ENCODE measurements around the gene MXD3.

The MXD3 gene

GRCh38 chr5:177357146-177357458 lies 45.4 kb upstream of the MXD3 start:
- TF ChIP-seq CTCF (IDR thresholded peaks at IDR 0.05; ENCODE audit: insufficient read depth, low read length, missing control alignments) = no peak
- POLR2A ChIA-PET = no interaction called here
- H3K4me3 ChIP-seq (ENCODE audit: low read depth, low read length) = no peak overlapping the region
- DNase-seq (ENCODE audit: low read depth, low spot score) = no peak
- CTCF ChIA-PET = no interaction called here

- ChIA-PET CTCF (interaction anchor here (0.9 to 6.9 kb wide), 3 partner anchors 13 to 245 kb away, joined by 3 to 58 read pairs (median 3); no protein-coding TSS in a partner anchor), POLR2A (no interaction called here)
- H3K4me3 ChIP-seq (ENCODE audit: low read depth, low read length) = no peak overlapping the region
- TF ChIP-seq CTCF (IDR thresholded peaks at IDR 0.05; ENCODE audit: insufficient read depth, low read length, missing control alignments) = no peak
- no peak for DNase-seq (ENCODE audit: low read depth, low spot score)
These were observed 45.0 kb upstream of the MXD3 start for GRCh38 chr5:177356746-177357145.

- DNase-seq (ENCODE audit: low read depth, low spot score) = no peak
- no peak overlapping the region for H3K4me3 ChIP-seq (ENCODE audit: low read depth, low read length)
- TF ChIP-seq CTCF (IDR thresholded peaks at IDR 0.05; ENCODE audit: insufficient read depth, low read length, missing control alignments) = no peak
- CTCF ChIA-PET = interaction anchor here (0.9 to 6.9 kb wide), 3 partner anchors 14 to 244 kb away, joined by 3 to 58 read pairs (median 3); no protein-coding TSS in a partner anchor
- POLR2A ChIA-PET = no interaction called here
These were observed 44.1 kb upstream of the MXD3 start for GRCh38 chr5:177355868-177356168.

GRCh38 chr5:177355162-177355867 lies 43.6 kb upstream of the MXD3 start:
- DNase-seq (ENCODE audit: low read depth, low spot score) = no peak
- CTCF ChIA-PET = interaction anchor here (1.2 to 6.9 kb wide), 2 partner anchors 15 to 37 kb away, joined by 3 to 58 read pairs; no protein-coding TSS in a partner anchor
- no peak overlapping the region for H3K4me3 ChIP-seq (ENCODE audit: low read depth, low read length)
- no peak for TF ChIP-seq CTCF (IDR thresholded peaks at IDR 0.05; ENCODE audit: insufficient read depth, low read length, missing control alignments)
- POLR2A ChIA-PET = no interaction called here

- CTCF ChIA-PET = interaction anchor here (1.0 to 6.9 kb wide), 4 partner anchors 12 to 36 kb away, joined by 3 to 58 read pairs (median 6); no protein-coding TSS in a partner anchor
- H3K4me3 ChIP-seq (ENCODE audit: low read depth, low read length) = no peak overlapping the region
- POLR2A ChIA-PET = no interaction called here
- DNase-seq (ENCODE audit: low read depth, low spot score) = no peak
- no peak for TF ChIP-seq CTCF (IDR thresholded peaks at IDR 0.05; ENCODE audit: insufficient read depth, low read length, missing control alignments)
These were observed 43.0 kb upstream of the MXD3 start for GRCh38 chr5:177354711-177355110.

- CTCF ChIA-PET = interaction anchor here (1.0 to 6.9 kb wide), 4 partner anchors 12 to 37 kb away, joined by 3 to 58 read pairs (median 6); no protein-coding TSS in a partner anchor
- H3K4me3 ChIP-seq (ENCODE audit: low read depth, low read length) = no peak overlapping the region
- POLR2A ChIA-PET = no interaction called here
- no peak for DNase-seq (ENCODE audit: low read depth, low spot score)
- TF ChIP-seq CTCF (IDR thresholded peaks at IDR 0.05; ENCODE audit: insufficient read depth, low read length, missing control alignments) = no peak
These were observed 42.6 kb upstream of the MXD3 start for GRCh38 chr5:177354256-177354655.

All from AG04449 (cell line).